Upper lobe of left lung (tissue), 6 donors: ENCODE results near the gene AIFM3. TPM values are rescaled to one million over a fixed set of nuclear protein-coding genes. Genes with fewer than 3 reads are reported as not detected.

Source experiments
- ATAC-seq, 2 donors: fragments of 200-7000 bp; cut with Tn5 transposase; one replicate each; pipeline ENCODE4 v1.9.1; 2022; ENCODE audit warnings: mild to moderate bottlenecking in 2 of 2, moderate library complexity in 2 of 2; ENCODE audit not compliant: low FRiP score in 2 of 2
- DNase-seq, 2 donors: peaks; one replicate each; pipeline ENCODE4 v3.0.0-alpha.2; 2019 to 2020
- H3K27ac ChIP-seq, 4 donors: fragments of 200-600 bp; sonication (generic); one replicate each; pipeline ENCODE4 v1.5.1; 2016 to 2019
- H3K27me3 ChIP-seq, 4 donors: fragments of 200-600 bp; sonication (generic); one replicate each; pipeline ENCODE4 v1.5.1; 2017 to 2019
- H3K36me3 ChIP-seq, 4 donors: fragments of 200-600 bp; sonication (generic); one replicate each; pipeline ENCODE4 v1.5.1; 2016 to 2019
- H3K4me1 ChIP-seq, 4 donors: fragments of 200-600 bp; sonication (generic); one replicate each; pipeline ENCODE4 v1.5.1; 2018 to 2019
- H3K4me3 ChIP-seq, 4 donors: fragments of 200-600 bp; sonication (generic); one replicate each; pipeline ENCODE4 v1.5.1; 2017 to 2019; ENCODE audit warnings: mild to moderate bottlenecking in 2 of 4, moderate library complexity in 1 of 4
- H3K9me3 ChIP-seq, 4 donors: fragments of 200-600 bp; sonication (generic); one replicate each; pipeline ENCODE4 v1.5.1; 2018 to 2019
- EP300 ChIP-seq, 4 donors: sonication (generic); formaldehyde crosslinking; IDR thresholded peaks; one replicate each; pipeline ENCODE4 v1.5.1; 2017; ENCODE audit warnings: antibody characterized with exemption in 4 of 4, control low read depth in 2 of 4
- POLR2A ChIP-seq, 4 donors: fragments of 450-650 bp; IDR thresholded peaks; one replicate each; pipeline ENCODE4 v1.5.1; 2016 to 2017; ENCODE audit warnings: antibody characterized with exemption in 4 of 4, mild to moderate bottlenecking in 2 of 4
- POLR2AphosphoS5 ChIP-seq, 2 donors: sonication (generic); formaldehyde crosslinking; IDR thresholded peaks; one replicate each; pipeline ENCODE4 v1.5.1; 2017; ENCODE audit warnings: antibody characterized with exemption in 2 of 2
- WGBS, 2 donors: methylation state at CpG; one replicate each; pipeline ENCODE4 v1.1.5; 2017 to 2018; 5-methylcytosine and 5-hydroxymethylcytosine counted together
- total RNA-seq, 6 donors: library from RNA; depleted of rRNA in 4 of 6; stranded (reverse); fragments of >200 nt in 4 of 6; gene quantifications; one replicate each; pipeline versions ENCODE4 v1.1.0 to v1.2.1, GENCODE V29; 2016 to 2021
- TF ChIP-seq, protein P1 (sequence below), 6 experiments: fragments of 450-650 bp in 4 of 6; fragments of 200-600 bp in 2 of 6; sonication (generic) in 2 of 6; IDR thresholded peaks; one replicate each; pipeline ENCODE4 v1.5.1; 2016 to 2019; ENCODE audit warnings: antibody characterized with exemption in 6 of 6
- donor health status: DM: no; HTN: no; CAD: no; lungs with moderate emphysema.
- donor health status: DM: no; HTN: yes; CAD: no; lungs with severe emphysema.

Gene AIFM3
- total RNA-seq, 6 donors from 2014 or later = 4.7 to 9.4 (median 6.6) TPM

DNA sequence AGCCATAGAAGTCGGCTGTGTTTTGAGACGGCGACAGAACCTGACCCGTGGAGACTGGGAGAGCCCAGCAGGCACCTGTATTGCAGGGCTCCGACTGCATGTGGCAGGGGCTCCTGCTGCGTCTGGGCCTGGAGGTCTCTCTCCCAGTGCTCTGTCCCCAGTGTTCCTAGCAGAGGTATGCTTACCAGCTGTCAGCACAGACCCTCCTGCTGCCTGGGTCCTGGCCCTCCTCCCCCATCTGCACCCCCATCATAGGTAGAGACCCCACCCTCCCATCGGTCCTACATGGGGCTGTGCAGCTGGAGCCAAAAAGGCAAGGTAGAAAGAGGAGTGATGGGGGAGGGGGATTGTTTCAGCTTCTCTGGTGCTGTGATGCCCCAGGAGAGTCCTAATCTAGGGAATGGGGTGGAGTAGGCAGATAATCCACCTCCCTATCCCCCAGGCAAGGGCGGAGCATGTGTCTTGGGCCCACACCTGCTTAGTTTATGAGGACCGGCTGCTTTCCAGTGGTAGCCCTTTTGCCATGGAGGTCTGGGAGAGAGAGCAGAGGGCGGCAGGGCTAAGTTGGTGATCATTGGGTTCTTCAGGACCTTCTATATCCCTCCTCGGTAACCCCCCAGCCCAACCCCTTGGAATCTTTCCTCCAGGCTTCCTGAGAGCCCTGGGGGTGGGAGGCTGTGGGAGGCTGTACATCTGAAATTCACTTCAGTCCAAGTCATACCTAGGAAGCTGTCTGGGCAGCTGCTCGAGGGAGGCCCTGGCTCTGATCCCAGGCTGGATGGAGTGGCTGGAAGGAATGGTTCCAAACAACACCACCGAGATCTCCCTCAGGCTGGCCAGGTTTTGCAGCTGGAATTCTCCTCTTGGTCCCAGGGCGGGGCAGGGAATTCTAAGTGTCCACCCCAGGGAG lies 60.0 kb downstream of the AIFM3 start:
- Histone ChIP-seq H3K9me3 (no peaks in the 10 kb centered on the region), H3K27ac (no peak overlapping the region), H3K4me1 (peaks cover 3 to 11% (median 4%) of the 10 kb centered on the region in 4 donors), H3K4me3 (no peak overlapping the region), H3K27me3 (peaks cover 0 to 7% (median 0%) of the 10 kb centered on the region in 4 donors), H3K36me3 (no peaks in the 10 kb centered on the region)
- WGBS, 2 donors = 66 to 77% methylated on average over 10 to 14 of the region's 14 CpGs
- DNase-seq (peak in 1 of 2 donors; percentile 48), ATAC-seq (no peak)
- TF ChIP-seq POLR2AphosphoS5 (IDR thresholded peaks at IDR 0.05) (no peak), EP300 (IDR thresholded peaks at IDR 0.05) (no peak), POLR2A (IDR thresholded peaks at IDR 0.05) (no peak)
- TF ChIP-seq, protein P1, sequence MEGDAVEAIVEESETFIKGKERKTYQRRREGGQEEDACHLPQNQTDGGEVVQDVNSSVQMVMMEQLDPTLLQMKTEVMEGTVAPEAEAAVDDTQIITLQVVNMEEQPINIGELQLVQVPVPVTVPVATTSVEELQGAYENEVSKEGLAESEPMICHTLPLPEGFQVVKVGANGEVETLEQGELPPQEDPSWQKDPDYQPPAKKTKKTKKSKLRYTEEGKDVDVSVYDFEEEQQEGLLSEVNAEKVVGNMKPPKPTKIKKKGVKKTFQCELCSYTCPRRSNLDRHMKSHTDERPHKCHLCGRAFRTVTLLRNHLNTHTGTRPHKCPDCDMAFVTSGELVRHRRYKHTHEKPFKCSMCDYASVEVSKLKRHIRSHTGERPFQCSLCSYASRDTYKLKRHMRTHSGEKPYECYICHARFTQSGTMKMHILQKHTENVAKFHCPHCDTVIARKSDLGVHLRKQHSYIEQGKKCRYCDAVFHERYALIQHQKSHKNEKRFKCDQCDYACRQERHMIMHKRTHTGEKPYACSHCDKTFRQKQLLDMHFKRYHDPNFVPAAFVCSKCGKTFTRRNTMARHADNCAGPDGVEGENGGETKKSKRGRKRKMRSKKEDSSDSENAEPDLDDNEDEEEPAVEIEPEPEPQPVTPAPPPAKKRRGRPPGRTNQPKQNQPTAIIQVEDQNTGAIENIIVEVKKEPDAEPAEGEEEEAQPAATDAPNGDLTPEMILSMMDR (IDR thresholded peaks at IDR 0.05) = no peak

GRCh38 chr22:21028277-21029251 lies 61.5 kb downstream of the AIFM3 start:
- WGBS, 2 donors = 83 to 92% methylated on average over 1 to 10 of the region's 13 CpGs
- ATAC-seq = no peak

DNA sequence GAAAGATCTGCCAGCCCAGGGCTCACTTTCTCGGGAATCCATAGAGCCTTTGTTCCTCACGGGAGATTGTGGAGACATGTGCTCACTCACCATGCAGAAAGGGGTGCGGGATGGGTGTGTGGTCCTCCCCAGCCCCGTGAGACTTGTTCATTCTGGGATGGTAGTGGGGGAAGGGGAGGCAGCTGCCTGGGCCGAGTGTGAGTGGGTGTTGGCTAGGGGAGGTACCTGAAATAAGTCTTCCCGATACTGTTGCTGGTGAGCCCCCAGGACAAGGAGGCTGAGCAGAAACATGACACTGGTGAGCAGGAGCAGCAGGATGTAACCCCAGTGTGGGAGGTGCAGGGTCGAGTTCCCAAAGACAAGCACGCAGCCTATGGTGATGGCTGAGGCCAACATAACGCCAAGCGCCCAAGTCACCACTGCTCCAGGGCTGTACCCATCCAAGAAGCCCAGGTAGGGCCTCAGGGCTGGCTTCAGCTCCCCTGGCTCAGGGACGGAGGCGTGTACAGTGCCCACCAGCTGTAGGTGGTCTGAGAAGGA lies 62.5 kb downstream of the AIFM3 start:
- H3K4me1 ChIP-seq = peaks cover 9 to 18% (median 12%) of the 10 kb centered on the region in 4 donors
- peaks cover 0 to 10% (median 1%) of the 10 kb centered on the region in 4 donors for H3K27me3 ChIP-seq
- TF ChIP-seq POLR2A (IDR thresholded peaks at IDR 0.05) (no peak), POLR2AphosphoS5 (IDR thresholded peaks at IDR 0.05) (no peak), EP300 (IDR thresholded peaks at IDR 0.05) (no peak)
- TF ChIP-seq, protein P1 (IDR thresholded peaks at IDR 0.05) = no peak
- H3K36me3 ChIP-seq = no peaks in the 10 kb centered on the region
- DNase-seq (no peak), ATAC-seq (no peak)
- H3K4me3 ChIP-seq = no peak overlapping the region
- 63 to 70% methylated on average over 6 to 8 of the region's 12 CpGs for WGBS, 2 donors
- H3K9me3 ChIP-seq = no peaks in the 10 kb centered on the region
- no peak overlapping the region for H3K27ac ChIP-seq

More at GRCh38 chr22:21028277-21029251, 61.5 kb downstream of the AIFM3 start:
- no peak for DNase-seq
- H3K4me1 ChIP-seq = peaks cover 9 to 18% (median 12%) of the 10 kb centered on the region in 4 donors
- TF ChIP-seq POLR2AphosphoS5 (IDR thresholded peaks at IDR 0.05) (no peak), POLR2A (IDR thresholded peaks at IDR 0.05) (no peak), EP300 (IDR thresholded peaks at IDR 0.05) (no peak)
- TF ChIP-seq, protein P1 (IDR thresholded peaks at IDR 0.05) = no peak
- no peaks in the 10 kb centered on the region for H3K36me3 ChIP-seq
- H3K27me3 ChIP-seq = peaks cover 0 to 10% (median 1%) of the 10 kb centered on the region in 4 donors
- H3K9me3 ChIP-seq = no peaks in the 10 kb centered on the region
- H3K4me3 ChIP-seq = no peak overlapping the region
- H3K27ac ChIP-seq = no peak overlapping the region

- TF ChIP-seq, protein P1 (IDR thresholded peaks at IDR 0.05) = no peak
- no peak for TF ChIP-seq POLR2A (IDR thresholded peaks at IDR 0.05)
- no peak for TF ChIP-seq POLR2AphosphoS5 (IDR thresholded peaks at IDR 0.05)
- no peak for TF ChIP-seq EP300 (IDR thresholded peaks at IDR 0.05)
- Histone ChIP-seq H3K4me3 (no peak overlapping the region), H3K27ac (no peak overlapping the region), H3K36me3 (no peaks in the 10 kb centered on the region), H3K4me1 (peaks cover 9 to 18% (median 12%) of the 10 kb centered on the region in 4 donors), H3K9me3 (no peaks in the 10 kb centered on the region), H3K27me3 (peaks cover 0 to 10% (median 1%) of the 10 kb centered on the region in 4 donors)
- no peak for ATAC-seq
- no peak for DNase-seq
- WGBS, 2 donors = 81 to 88% methylated on average over 13 to 15 of the region's 15 CpGs
Measured at GRCh38 chr22:21030032-21030431, 63.0 kb downstream of the AIFM3 start.

Other genes starting within 250 kb of the AIFM3 start
- gene SERPIND1, start 193.1 kb upstream of the AIFM3 start, total RNA-seq = 1 to 10 TPM in 1 of 6 donors, under 1 TPM in 3, not detected in 2; 0.57 to 2.6 (median 0.76) TPM
- 100 to 1,000 TPM in 2 of 6 donors, 10 to 100 TPM in 4; 68.6 to 251 (median 89.5) TPM for gene PI4KA, start 108.4 kb upstream of the AIFM3 start, total RNA-seq
- gene SNAP29, start 108.2 kb upstream of the AIFM3 start, total RNA-seq = 10 to 100 TPM; 10.2 to 28.3 (median 19.8) TPM
- 10 to 100 TPM; 35.6 to 65.4 (median 53.4) TPM for gene CRKL, start 49.8 kb upstream of the AIFM3 start, total RNA-seq
- 100 to 1,000 TPM in 2 of 6 donors, 10 to 100 TPM in 4; 33.7 to 114 (median 63.2) TPM for gene LZTR1, start 15.0 kb downstream of the AIFM3 start, total RNA-seq
- gene THAP7, start 34.9 kb downstream of the AIFM3 start, total RNA-seq = 10 to 100 TPM; 18.9 to 52.4 (median 32.0) TPM
- gene P2RX6, start 47.9 kb downstream of the AIFM3 start, total RNA-seq = 10 to 100 TPM in 1 of 6 donors, 1 to 10 TPM in 1, under 1 TPM in 4; 0.39 to 22.0 (median 0.65) TPM
- 1 to 10 TPM in 5 of 6 donors, not detected in 1; 1.2 to 5.2 (median 1.5) TPM for gene SLC7A4, start 65.3 kb downstream of the AIFM3 start, total RNA-seq
- gene LRRC74B, start 78.7 kb downstream of the AIFM3 start, total RNA-seq = 1 to 10 TPM in 5 of 6 donors, under 1 TPM in 1; 0.14 to 6.6 (median 3.2) TPM